Lower leg skin (tissue), 3 donors: ENCODE measurements around the gene AKT2.

Experiments used
- CTCF ChIP-seq, 3 donors: fragments of 450-650 bp; IDR thresholded peaks; one replicate each; pipeline ENCODE4 v1.5.1; 2016; ENCODE audit warnings: antibody characterized with exemption in 3 of 3, mild to moderate bottlenecking in 3 of 3, moderate library complexity in 2 of 3
- POLR2A ChIP-seq, 2 donors: fragments of 450-650 bp; IDR thresholded peaks; one replicate each; pipeline ENCODE4 v1.6.1; 2016 to 2017; ENCODE audit warnings: antibody characterized with exemption in 2 of 2, mild to moderate bottlenecking in 1 of 2, moderate library complexity in 1 of 2

DNA sequence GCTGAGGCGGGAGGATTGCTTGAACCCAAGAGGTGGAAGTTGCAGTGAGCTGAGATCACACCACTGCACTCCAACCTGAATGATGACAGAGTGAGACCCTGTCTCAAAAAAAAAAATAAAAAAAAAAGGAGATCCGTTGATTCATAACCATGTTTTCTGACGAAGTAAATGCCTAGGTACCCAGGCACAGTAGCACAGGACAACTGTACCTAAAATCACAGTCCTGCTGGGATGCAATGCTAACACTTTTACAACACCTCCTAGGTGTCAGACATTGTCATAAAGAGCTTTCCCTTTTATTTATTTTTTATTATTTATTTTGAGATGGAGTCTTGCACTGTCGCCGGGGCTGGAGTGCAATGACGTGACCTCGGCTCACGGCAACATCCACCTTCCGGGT is 64.5 kb downstream of the AKT2 start:
- TF ChIP-seq CTCF (IDR thresholded peaks at IDR 0.05) (no peak), POLR2A (IDR thresholded peaks at IDR 0.05) (no peak)
